GM18858 (cell line): ENCODE data around the gene ZSWIM8.
"Not testable (repeated sequence)": the region's sequence is repeated elsewhere in the genome, so short reads cannot be mapped to it uniquely, and the experiment has no call there.

Experiments
- ATAC-seq: cut with Tn5 transposase; IDR thresholded peaks from one replicate; pipeline ENCODE4 v1.9.1; 2021; ENCODE audit not compliant: unreplicated experiment

Gene ZSWIM8

GRCh38 chr10:73785211-73785720, at the start of gene ZSWIM8:
Gene ZSWIM8 (plus strand): TSS chr10:73785606. CDS start chr10:73785879, 273 bp downstream.
- ATAC-seq: peak; percentile 64

GRCh38 chr10:73740501-73741254, 44.7 kb upstream of the ZSWIM8 start:
- ATAC-seq: not testable (repeated sequence)

GRCh38 chr10:73742454-73742734, 43.0 kb upstream of the ZSWIM8 start:
- ATAC-seq: no peak

- ATAC-seq: no peak
Measured at GRCh38 chr10:73743327-73743904, 42.0 kb upstream of the ZSWIM8 start.

- ATAC-seq: peak; percentile 65
Measured at GRCh38 chr10:73743905-73744663, 41.3 kb upstream of the ZSWIM8 start, which contains the start of gene SEC24C. Gene SEC24C (plus strand): TSS chr10:73744372. CDS start chr10:73746833, 2,461 bp downstream.

- peak; percentile 22 for ATAC-seq
Measured at GRCh38 chr10:73744664-73744975, 40.8 kb upstream of the ZSWIM8 start.

- ATAC-seq: no peak
Measured at GRCh38 chr10:73746721-73747120, 38.7 kb upstream of the ZSWIM8 start.

GRCh38 chr10:73750819-73751218, 34.6 kb upstream of the ZSWIM8 start:
- no peak for ATAC-seq

- ATAC-seq: no peak
Measured at GRCh38 chr10:73756183-73756582, 29.2 kb upstream of the ZSWIM8 start.

GRCh38 chr10:73758704-73759511, 26.5 kb upstream of the ZSWIM8 start:
- no peak for ATAC-seq

- no peak for ATAC-seq
Measured at GRCh38 chr10:73759512-73760115, 25.8 kb upstream of the ZSWIM8 start.

GRCh38 chr10:73761781-73762180, 23.6 kb upstream of the ZSWIM8 start:
- no peak for ATAC-seq

GRCh38 chr10:73762915-73763314, 22.5 kb upstream of the ZSWIM8 start:
- ATAC-seq: no peak

- ATAC-seq: no peak
Measured at GRCh38 chr10:73763343-73763742, 22.1 kb upstream of the ZSWIM8 start.

- no peak for ATAC-seq
Measured at GRCh38 chr10:73765066-73765465, 20.3 kb upstream of the ZSWIM8 start.

GRCh38 chr10:73768881-73769280, 16.5 kb upstream of the ZSWIM8 start:
- ATAC-seq: no peak

GRCh38 chr10:73769396-73769795, 16.0 kb upstream of the ZSWIM8 start:
- no peak for ATAC-seq

GRCh38 chr10:73771722-73772280, 13.6 kb upstream of the ZSWIM8 start:
- no peak for ATAC-seq

GRCh38 chr10:73772281-73773151, 12.9 kb upstream of the ZSWIM8 start:
- ATAC-seq: peak; percentile 40
